Measurements from ENCODE around the gene HSPH1. TPM values are rescaled to one million over a fixed set of nuclear protein-coding genes. Genes with fewer than 3 reads are reported as not detected.

The HSPH1 gene
- total and polyA plus RNA-seq, 8 donors, result 11.1 to 37.0 (median 21.1) TPM

DNA sequence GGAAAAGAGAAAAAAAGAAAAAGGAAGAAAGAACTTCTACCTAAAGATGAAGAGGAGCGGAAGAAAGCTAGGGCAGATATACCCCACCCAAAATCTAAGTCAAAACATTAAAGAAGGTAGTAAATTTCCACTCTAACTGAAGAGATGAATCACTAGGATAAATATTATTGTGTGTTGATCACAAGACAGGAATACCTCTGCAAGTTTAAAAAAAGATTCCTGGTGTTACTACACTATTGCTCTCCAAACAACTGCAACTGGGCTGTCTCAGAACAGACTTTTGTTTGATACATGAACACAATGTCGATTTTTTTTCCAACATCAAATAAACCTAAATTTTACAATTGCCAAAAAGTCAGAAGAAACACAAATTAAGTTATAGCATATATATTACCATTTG is 6.8 kb downstream of the HSPH1 start:
- ATAC-seq (no peak), DNase-seq (no peak), FAIRE-seq (no peak)
- Histone ChIP-seq H3K4me3 (no peak overlapping the region), H3K36me3 (peaks cover 9 to 54% (median 14%) of the 10 kb centered on the region in 3 donors), H3K27ac (no peak overlapping the region), H3K4me1 (peaks cover 0 to 8% (median 0%) of the 10 kb centered on the region in 3 donors), H3K9me3 (no peaks in the 10 kb centered on the region), H3K27me3 (no peaks in the 10 kb centered on the region)
- 89 to 94% methylated on average over 2 of the region's 2 CpGs for WGBS, 2 donors
- intact Hi-C loops (cut with DNase I), result no loop called here
- TF ChIP-seq, protein P1, sequence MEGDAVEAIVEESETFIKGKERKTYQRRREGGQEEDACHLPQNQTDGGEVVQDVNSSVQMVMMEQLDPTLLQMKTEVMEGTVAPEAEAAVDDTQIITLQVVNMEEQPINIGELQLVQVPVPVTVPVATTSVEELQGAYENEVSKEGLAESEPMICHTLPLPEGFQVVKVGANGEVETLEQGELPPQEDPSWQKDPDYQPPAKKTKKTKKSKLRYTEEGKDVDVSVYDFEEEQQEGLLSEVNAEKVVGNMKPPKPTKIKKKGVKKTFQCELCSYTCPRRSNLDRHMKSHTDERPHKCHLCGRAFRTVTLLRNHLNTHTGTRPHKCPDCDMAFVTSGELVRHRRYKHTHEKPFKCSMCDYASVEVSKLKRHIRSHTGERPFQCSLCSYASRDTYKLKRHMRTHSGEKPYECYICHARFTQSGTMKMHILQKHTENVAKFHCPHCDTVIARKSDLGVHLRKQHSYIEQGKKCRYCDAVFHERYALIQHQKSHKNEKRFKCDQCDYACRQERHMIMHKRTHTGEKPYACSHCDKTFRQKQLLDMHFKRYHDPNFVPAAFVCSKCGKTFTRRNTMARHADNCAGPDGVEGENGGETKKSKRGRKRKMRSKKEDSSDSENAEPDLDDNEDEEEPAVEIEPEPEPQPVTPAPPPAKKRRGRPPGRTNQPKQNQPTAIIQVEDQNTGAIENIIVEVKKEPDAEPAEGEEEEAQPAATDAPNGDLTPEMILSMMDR (IDR thresholded peaks at IDR 0.05), result no peak

GRCh38 chr13:31151837-31152236 is 9.9 kb downstream of the HSPH1 start:
- intact Hi-C loops (cut with DNase I), result no loop called here
- DNase-seq, result no peak
- 90 to 97% methylated on average over 3 of the region's 3 CpGs for WGBS, 2 donors
- no peak for ATAC-seq
- Histone ChIP-seq H3K4me3 (no peak overlapping the region), H3K4me1 (no peaks in the 10 kb centered on the region), H3K27me3 (no peaks in the 10 kb centered on the region), H3K27ac (no peak overlapping the region), H3K36me3 (peaks cover 9 to 79% (median 24%) of the 10 kb centered on the region in 3 donors), H3K9me3 (no peaks in the 10 kb centered on the region)
- no peak for FAIRE-seq
- TF ChIP-seq, protein P1 (IDR thresholded peaks at IDR 0.05), result no peak

- ATAC-seq, result no peak
- no peak for DNase-seq
- Histone ChIP-seq H3K27ac (no peak overlapping the region), H3K27me3 (no peaks in the 10 kb centered on the region), H3K4me1 (no peaks in the 10 kb centered on the region), H3K9me3 (no peaks in the 10 kb centered on the region), H3K4me3 (no peak overlapping the region), H3K36me3 (peaks cover 9 to 89% (median 27%) of the 10 kb centered on the region in 3 donors)
- intact Hi-C loops (cut with DNase I), result no loop called here
- 92% methylated on average over 4 of the region's 4 CpGs for WGBS, 2 donors
- no peak for FAIRE-seq
- TF ChIP-seq, protein P1 (IDR thresholded peaks at IDR 0.05), result no peak
Observed at GRCh38 chr13:31150315-31150985, 11.3 kb downstream of the HSPH1 start.

DNA sequence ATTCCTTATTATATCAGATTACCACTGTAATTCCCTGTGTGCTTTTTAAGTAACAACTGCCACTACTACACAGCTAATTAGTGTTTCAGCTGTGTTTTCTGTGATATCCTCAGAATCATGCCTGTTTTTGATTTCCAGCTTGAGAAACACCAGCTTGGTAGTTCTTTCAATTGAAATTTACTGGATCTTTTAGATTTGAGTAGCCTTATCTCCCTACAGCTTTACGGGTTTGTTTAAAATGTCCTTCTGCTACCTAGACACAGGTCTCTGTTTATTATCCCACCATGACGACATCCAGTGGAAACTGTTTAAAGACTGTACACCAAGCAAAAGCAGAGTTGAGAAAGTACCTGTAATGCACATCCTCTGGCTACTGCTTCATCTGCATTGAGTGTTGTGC is 12.1 kb downstream of the HSPH1 start:
- no peak for ATAC-seq
- TF ChIP-seq, protein P1 (IDR thresholded peaks at IDR 0.05), result no peak
- Histone ChIP-seq H3K27ac (no peak overlapping the region), H3K36me3 (peaks cover 6 to 90% (median 26%) of the 10 kb centered on the region in 3 donors), H3K9me3 (no peaks in the 10 kb centered on the region), H3K27me3 (no peaks in the 10 kb centered on the region), H3K4me3 (no peak overlapping the region), H3K4me1 (no peaks in the 10 kb centered on the region)
- 78 to 88% methylated on average over 2 of the region's 2 CpGs for WGBS, 2 donors
- no peak for FAIRE-seq
- intact Hi-C loops (cut with DNase I), result no loop called here
- DNase-seq, result no peak

GRCh38 chr13:31145417-31145816 is 16.3 kb downstream of the HSPH1 start:
- DNase-seq (no peak), ATAC-seq (no peak), FAIRE-seq (no peak)
- TF ChIP-seq, protein P1 (IDR thresholded peaks at IDR 0.05), result no peak
- Histone ChIP-seq H3K27me3 (no peaks in the 10 kb centered on the region), H3K4me1 (no peaks in the 10 kb centered on the region), H3K9me3 (no peaks in the 10 kb centered on the region), H3K27ac (no peak overlapping the region), H3K4me3 (no peak overlapping the region), H3K36me3 (peaks cover 0 to 78% (median 26%) of the 10 kb centered on the region in 3 donors)
- WGBS, 2 donors, result 98 to 99% methylated on average over 4 of the region's 4 CpGs
- intact Hi-C loops (cut with DNase I), result no loop called here
